SK-N-SH treated with all-trans-retinoic acid at 6 μM for 48 hours (cell line): ENCODE results near the gene KMT2B.

Experiments
- ATAC-seq: fragments of 200-7000 bp; cut with Tn5 transposase; 3 replicates; pipeline ENCODE4 v1.9.1; 2020; ENCODE audit warnings: mild to moderate bottlenecking, moderate library complexity
- ARNTL ChIP-seq: fragments of 450-650 bp; formaldehyde crosslinking; IDR thresholded peaks from 2 replicates; pipeline ENCODE4 v1.5.0; 2020; ENCODE audit warnings: low read depth, mild to moderate bottlenecking, moderate library complexity, borderline replicate concordance
- BACH2 ChIP-seq: fragments of 250-450 bp; sonication (Bioruptor Pico); IDR thresholded peaks from 2 replicates; pipeline ENCODE4 v1.9.0; 2021; ENCODE audit warnings: mild to moderate bottlenecking, borderline replicate concordance
- CSDC2 ChIP-seq: fragments of 250-450 bp; sonication (Bioruptor Pico); IDR thresholded peaks from 2 replicates; pipeline ENCODE4 v1.5.0; 2020; ENCODE audit warnings: mild to moderate bottlenecking, moderate library complexity
- GLIS3 ChIP-seq: fragments of 250-450 bp; sonication (Bioruptor Pico); IDR thresholded peaks from 2 replicates; pipeline ENCODE4 v1.5.0; 2020; ENCODE audit warnings: mild to moderate bottlenecking, moderate library complexity
- ISL1 ChIP-seq: fragments of 250-450 bp; sonication (Bioruptor Pico); IDR thresholded peaks from 2 replicates; pipeline ENCODE4 v2.1.2; 2022; ENCODE audit warnings: mild to moderate bottlenecking, moderate library complexity
- PPARA ChIP-seq: fragments of 250-450 bp; sonication (Bioruptor Pico); IDR thresholded peaks from 2 replicates; pipeline ENCODE4 v1.5.0; 2020; ENCODE audit warnings: mild to moderate bottlenecking, borderline replicate concordance
- RARB ChIP-seq: fragments of 250-450 bp; sonication (Bioruptor Pico); IDR thresholded peaks from 2 replicates; pipeline ENCODE4 v1.8.0; 2021; ENCODE audit warnings: mild to moderate bottlenecking, moderate library complexity
- SNAI2 ChIP-seq: fragments of 250-450 bp; sonication (Bioruptor Pico); IDR thresholded peaks from 2 replicates; pipeline ENCODE4 v1.5.0; 2020; ENCODE audit warnings: mild to moderate bottlenecking, moderate library complexity
- TCF4 ChIP-seq: fragments of 250-450 bp; sonication (Bioruptor Pico); IDR thresholded peaks from 2 replicates; pipeline ENCODE4 v1.8.0; 2021; ENCODE audit warnings: mild to moderate bottlenecking, moderate library complexity, borderline replicate concordance
- TOX ChIP-seq: fragments of 250-450 bp; sonication (Bioruptor Pico); IDR thresholded peaks from 2 replicates; pipeline ENCODE4 v1.8.0; 2021; ENCODE audit warnings: mild to moderate bottlenecking, moderate library complexity, borderline replicate concordance
- ZC3H10 ChIP-seq: fragments of 250-450 bp; sonication (Bioruptor Pico); IDR thresholded peaks from 2 replicates; pipeline ENCODE4 v1.5.1; 2021; ENCODE audit warnings: mild to moderate bottlenecking, moderate library complexity
- ZFP3 ChIP-seq: fragments of 250-450 bp; sonication (Bioruptor Pico); IDR thresholded peaks from 2 replicates; pipeline ENCODE4 v1.5.0; 2020; ENCODE audit warnings: mild to moderate bottlenecking, moderate library complexity
- ZFP30 ChIP-seq: fragments of 450-650 bp; formaldehyde crosslinking; IDR thresholded peaks from 2 replicates; pipeline ENCODE4 v1.5.0; 2022; ENCODE audit warnings: mild to moderate bottlenecking, moderate library complexity
- ZNF565 ChIP-seq: fragments of 450-650 bp; formaldehyde crosslinking; conservative IDR thresholded peaks from 2 replicates; pipeline ENCODE4 v1.5.0; 2020; ENCODE audit warnings: low read depth, mild to moderate bottlenecking, moderate library complexity
- ZNF70 ChIP-seq: fragments of 450-650 bp; formaldehyde crosslinking; IDR thresholded peaks from 2 replicates; pipeline ENCODE4 v1.5.0; 2020; ENCODE audit warnings: mild to moderate bottlenecking, moderate library complexity
- ZNF8 ChIP-seq: fragments of 450-650 bp; formaldehyde crosslinking; IDR thresholded peaks from 2 replicates; pipeline ENCODE4 v1.5.0; 2020; ENCODE audit warnings: mild to moderate bottlenecking, moderate library complexity
- TF ChIP-seq, protein P1 (sequence below): fragments of 250-450 bp; sonication (Bioruptor Pico); IDR thresholded peaks from 2 replicates; pipeline ENCODE4 v1.5.1; 2020; ENCODE audit warnings: low read depth, mild to moderate bottlenecking, moderate library complexity
- TF ChIP-seq, protein P2 (sequence below): fragments of 250-450 bp; sonication (Bioruptor Pico); IDR thresholded peaks from 2 replicates; pipeline ENCODE4 v1.5.1; 2021; ENCODE audit warnings: mild to moderate bottlenecking, moderate library complexity
- TF ChIP-seq, protein P3 (sequence below): fragments of 250-450 bp; sonication (Bioruptor Pico); IDR thresholded peaks from 2 replicates; pipeline ENCODE4 v1.8.0; 2021; ENCODE audit warnings: low read depth, mild to moderate bottlenecking, moderate library complexity, borderline replicate concordance
- TF ChIP-seq, protein P4 (sequence below): fragments of 250-450 bp; sonication (Bioruptor Pico); IDR thresholded peaks from 2 replicates; pipeline ENCODE4 v1.5.0; 2020; ENCODE audit warnings: mild to moderate bottlenecking, moderate library complexity
- TF ChIP-seq, protein P5 (sequence below): fragments of 250-450 bp; sonication (Bioruptor Pico); IDR thresholded peaks from 2 replicates; pipeline ENCODE4 v1.8.0; 2020; ENCODE audit warnings: mild to moderate bottlenecking, moderate library complexity, borderline replicate concordance

KMT2B gene

DNA sequence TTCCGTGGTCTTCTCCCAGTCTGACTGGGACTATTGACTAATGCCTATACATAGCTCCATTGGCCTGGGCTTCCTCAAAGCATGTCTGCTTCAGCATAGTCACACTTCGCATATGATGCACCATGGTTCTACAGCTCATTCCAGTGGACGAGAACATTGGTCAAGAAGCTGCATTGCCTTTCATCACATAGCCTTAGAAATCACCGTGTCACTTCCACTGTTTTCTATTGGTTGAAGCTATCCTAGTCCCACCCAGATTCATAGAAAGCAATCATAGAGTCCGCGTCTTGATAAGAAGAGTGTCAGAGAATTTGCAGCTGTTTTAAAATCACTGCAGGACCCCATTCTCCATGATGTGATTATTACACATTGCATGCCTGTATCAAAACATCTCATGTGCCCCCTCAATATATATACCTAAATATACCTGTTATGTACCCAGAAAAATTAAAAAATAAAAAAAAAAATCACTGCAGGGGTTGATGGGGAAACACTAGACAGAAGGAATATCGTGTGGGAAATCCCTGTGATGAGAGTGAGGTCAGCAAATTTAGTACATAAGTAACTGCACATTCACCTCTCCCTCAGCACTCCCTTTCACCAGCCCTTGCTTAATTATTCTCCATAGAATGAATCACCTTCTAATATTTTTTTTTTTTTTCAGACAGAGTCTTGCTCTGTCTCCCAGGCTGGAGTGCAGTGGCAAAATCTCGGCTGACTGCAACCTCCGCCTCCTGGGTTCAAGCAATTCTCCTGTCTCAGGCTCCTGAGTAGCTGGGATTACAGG, 55.4 kb downstream of the KMT2B start:
- TF ChIP-seq ISL1 (no peak), ZC3H10 (CRISPR knock-in tag) (no peak), PPARA (CRISPR knock-in tag) (no peak), CSDC2 (CRISPR knock-in tag) (no peak)
- TF ChIP-seq, protein P1, sequence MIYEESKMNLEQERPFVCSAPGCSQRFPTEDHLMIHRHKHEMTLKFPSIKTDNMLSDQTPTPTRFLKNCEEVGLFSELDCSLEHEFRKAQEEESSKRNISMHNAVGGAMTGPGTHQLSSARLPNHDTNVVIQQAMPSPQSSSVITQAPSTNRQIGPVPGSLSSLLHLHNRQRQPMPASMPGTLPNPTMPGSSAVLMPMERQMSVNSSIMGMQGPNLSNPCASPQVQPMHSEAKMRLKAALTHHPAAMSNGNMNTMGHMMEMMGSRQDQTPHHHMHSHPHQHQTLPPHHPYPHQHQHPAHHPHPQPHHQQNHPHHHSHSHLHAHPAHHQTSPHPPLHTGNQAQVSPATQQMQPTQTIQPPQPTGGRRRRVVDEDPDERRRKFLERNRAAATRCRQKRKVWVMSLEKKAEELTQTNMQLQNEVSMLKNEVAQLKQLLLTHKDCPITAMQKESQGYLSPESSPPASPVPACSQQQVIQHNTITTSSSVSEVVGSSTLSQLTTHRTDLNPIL (CRISPR knock-in tag) = no peak
- TF ChIP-seq, protein P2, sequence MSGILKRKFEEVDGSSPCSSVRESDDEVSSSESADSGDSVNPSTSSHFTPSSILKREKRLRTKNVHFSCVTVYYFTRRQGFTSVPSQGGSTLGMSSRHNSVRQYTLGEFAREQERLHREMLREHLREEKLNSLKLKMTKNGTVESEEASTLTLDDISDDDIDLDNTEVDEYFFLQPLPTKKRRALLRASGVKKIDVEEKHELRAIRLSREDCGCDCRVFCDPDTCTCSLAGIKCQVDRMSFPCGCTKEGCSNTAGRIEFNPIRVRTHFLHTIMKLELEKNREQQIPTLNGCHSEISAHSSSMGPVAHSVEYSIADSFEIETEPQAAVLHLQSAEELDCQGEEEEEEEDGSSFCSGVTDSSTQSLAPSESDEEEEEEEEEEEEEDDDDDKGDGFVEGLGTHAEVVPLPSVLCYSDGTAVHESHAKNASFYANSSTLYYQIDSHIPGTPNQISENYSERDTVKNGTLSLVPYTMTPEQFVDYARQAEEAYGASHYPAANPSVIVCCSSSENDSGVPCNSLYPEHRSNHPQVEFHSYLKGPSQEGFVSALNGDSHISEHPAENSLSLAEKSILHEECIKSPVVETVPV (CRISPR knock-in tag) = no peak
- no peak for ATAC-seq

DNA sequence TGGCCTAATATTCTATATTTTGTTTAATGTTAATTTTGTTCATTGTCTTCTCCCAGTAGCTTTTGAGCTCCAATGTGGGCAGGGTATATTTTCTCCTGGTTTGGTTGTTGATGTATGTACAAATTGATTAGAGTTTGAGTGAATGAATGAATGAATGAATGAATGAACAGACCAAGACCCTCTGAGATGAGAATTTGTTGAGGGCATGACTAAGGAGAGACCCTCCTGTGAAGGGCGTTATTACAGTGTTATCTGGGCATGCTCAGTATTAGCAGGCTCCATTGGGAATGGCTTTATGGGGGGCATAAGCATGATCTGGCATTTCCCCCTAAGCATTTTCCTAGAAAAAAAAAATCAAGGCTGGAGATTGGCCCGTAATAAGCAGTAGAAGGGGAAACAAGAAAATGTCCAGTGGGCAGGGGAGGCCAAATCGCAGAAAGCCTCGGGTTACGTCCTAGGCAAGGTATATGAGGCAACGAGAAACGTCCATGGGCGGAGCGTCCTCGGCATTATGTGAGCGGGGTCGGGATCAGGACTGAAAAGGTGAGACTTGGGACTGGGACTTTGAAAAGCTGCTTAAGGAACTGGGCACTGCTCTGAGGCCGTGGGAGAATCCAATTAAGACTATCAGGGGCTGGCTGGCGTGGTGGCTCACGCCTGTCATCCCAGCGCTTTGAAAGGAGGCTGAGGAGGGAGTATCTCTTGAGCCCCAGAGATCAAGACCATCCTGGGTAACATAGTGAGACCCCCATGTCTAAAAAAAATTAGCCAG, 56.7 kb downstream of the KMT2B start:
- ATAC-seq = peak; percentile 18
- TF ChIP-seq ZC3H10 (CRISPR knock-in tag) (no peak), RARB (no peak), TOX (CRISPR knock-in tag) (no peak), CSDC2 (CRISPR knock-in tag) (no peak), ARNTL (CRISPR knock-in tag) (no peak)
- TF ChIP-seq, protein P3, sequence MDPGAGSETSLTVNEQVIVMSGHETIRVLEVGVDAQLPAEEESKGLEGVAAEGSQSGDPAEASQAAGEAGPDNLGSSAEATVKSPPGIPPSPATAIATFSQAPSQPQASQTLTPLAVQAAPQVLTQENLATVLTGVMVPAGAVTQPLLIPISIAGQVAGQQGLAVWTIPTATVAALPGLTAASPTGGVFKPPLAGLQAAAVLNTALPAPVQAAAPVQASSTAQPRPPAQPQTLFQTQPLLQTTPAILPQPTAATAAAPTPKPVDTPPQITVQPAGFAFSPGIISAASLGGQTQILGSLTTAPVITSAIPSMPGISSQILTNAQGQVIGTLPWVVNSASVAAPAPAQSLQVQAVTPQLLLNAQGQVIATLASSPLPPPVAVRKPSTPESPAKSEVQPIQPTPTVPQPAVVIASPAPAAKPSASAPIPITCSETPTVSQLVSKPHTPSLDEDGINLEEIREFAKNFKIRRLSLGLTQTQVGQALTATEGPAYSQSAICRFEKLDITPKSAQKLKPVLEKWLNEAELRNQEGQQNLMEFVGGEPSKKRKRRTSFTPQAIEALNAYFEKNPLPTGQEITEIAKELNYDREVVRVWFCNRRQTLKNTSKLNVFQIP (CRISPR knock-in tag) = no peak

DNA sequence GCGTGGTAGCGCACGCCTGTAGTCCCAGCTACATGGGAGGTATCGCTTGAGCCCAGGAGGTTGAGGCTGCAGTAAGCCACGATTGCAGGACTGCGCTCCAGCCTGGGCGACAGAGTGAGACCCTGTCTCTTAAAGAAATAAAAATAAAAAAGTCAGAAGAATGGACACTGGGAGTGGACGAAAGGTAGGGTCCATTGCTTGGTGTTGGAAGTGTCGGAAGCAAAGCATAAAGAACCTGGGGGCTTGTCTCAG, 57.2 kb downstream of the KMT2B start:
- TF ChIP-seq, protein P1 (CRISPR knock-in tag) = no peak
- TF ChIP-seq, protein P4, sequence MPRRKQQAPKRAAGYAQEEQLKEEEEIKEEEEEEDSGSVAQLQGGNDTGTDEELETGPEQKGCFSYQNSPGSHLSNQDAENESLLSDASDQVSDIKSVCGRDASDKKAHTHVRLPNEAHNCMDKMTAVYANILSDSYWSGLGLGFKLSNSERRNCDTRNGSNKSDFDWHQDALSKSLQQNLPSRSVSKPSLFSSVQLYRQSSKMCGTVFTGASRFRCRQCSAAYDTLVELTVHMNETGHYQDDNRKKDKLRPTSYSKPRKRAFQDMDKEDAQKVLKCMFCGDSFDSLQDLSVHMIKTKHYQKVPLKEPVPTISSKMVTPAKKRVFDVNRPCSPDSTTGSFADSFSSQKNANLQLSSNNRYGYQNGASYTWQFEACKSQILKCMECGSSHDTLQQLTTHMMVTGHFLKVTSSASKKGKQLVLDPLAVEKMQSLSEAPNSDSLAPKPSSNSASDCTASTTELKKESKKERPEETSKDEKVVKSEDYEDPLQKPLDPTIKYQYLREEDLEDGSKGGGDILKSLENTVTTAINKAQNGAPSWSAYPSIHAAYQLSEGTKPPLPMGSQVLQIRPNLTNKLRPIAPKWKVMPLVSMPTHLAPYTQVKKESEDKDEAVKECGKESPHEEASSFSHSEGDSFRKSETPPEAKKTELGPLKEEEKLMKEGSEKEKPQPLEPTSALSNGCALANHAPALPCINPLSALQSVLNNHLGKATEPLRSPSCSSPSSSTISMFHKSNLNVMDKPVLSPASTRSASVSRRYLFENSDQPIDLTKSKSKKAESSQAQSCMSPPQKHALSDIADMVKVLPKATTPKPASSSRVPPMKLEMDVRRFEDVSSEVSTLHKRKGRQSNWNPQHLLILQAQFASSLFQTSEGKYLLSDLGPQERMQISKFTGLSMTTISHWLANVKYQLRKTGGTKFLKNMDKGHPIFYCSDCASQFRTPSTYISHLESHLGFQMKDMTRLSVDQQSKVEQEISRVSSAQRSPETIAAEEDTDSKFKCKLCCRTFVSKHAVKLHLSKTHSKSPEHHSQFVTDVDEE (CRISPR knock-in tag) = no peak
- TF ChIP-seq, protein P5, sequence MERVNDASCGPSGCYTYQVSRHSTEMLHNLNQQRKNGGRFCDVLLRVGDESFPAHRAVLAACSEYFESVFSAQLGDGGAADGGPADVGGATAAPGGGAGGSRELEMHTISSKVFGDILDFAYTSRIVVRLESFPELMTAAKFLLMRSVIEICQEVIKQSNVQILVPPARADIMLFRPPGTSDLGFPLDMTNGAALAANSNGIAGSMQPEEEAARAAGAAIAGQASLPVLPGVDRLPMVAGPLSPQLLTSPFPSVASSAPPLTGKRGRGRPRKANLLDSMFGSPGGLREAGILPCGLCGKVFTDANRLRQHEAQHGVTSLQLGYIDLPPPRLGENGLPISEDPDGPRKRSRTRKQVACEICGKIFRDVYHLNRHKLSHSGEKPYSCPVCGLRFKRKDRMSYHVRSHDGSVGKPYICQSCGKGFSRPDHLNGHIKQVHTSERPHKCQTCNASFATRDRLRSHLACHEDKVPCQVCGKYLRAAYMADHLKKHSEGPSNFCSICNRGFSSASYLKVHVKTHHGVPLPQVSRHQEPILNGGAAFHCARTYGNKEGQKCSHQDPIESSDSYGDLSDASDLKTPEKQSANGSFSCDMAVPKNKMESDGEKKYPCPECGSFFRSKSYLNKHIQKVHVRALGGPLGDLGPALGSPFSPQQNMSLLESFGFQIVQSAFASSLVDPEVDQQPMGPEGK (CRISPR knock-in tag) = no peak
- TF ChIP-seq ZFP3 (CRISPR knock-in tag) (no peak), TCF4 (no peak), TOX (CRISPR knock-in tag) (no peak), ZFP30 (CRISPR knock-in tag) (no peak), ZNF565 (CRISPR knock-in tag) (no peak), ZNF70 (no peak), ZNF8 (CRISPR knock-in tag) (no peak), BACH2 (CRISPR knock-in tag) (no peak), GLIS3 (CRISPR knock-in tag) (no peak), ISL1 (no peak), CSDC2 (CRISPR knock-in tag) (no peak), RARB (no peak), SNAI2 (CRISPR knock-in tag) (no peak)
- TF ChIP-seq, protein P2 (CRISPR knock-in tag) = no peak
- TF ChIP-seq, protein P3 (CRISPR knock-in tag) = no peak
- peak; percentile 46 for ATAC-seq
